PC-3 (cell line): ENCODE measurements around the gene PHRF1. TPM values are rescaled to one million over a fixed set of nuclear protein-coding genes. Genes with fewer than 3 reads are reported as not detected.

Experiments
- ATAC-seq: fragments of 200-7000 bp; cut with Tn5 transposase; 2 replicates; pipeline ENCODE4 v1.9.1; 2020; ENCODE audit warnings: mild to moderate bottlenecking, moderate library complexity
- BruUV-seq: library from RNA; stranded (reverse); fragments of 400-500 nt; replicated peaks from 2 replicates; lab custom pipeline; 2021; lab: Mats Ljungman, UMichigan
- CTCF ChIA-PET: fragments of 300-600 bp; sonication (Branson Sonifier 250); formaldehyde crosslinking; loops from one replicate; lab custom pipeline; 2022; ENCODE audit warnings: antibody characterized with exemption; lab: Charles Lee
- POLR2A ChIA-PET: fragments of 300-600 bp; sonication (Branson Sonifier 250); formaldehyde crosslinking; loops from one replicate; lab custom pipeline; 2022; ENCODE audit warnings: antibody characterized with exemption; ENCODE audit not compliant: unreplicated experiment; lab: Charles Lee
- DNase-seq: peaks from one replicate; pipeline ENCODE4 v3.0.0-alpha.2; 2015
- H2AFZ ChIP-seq: fragments of 300-600 bp; sonication (generic); 2 replicates; pipeline ENCODE4 v1.6.0; 2016; ENCODE audit warnings: antibody characterized with exemption, low read length
- H3F3A ChIP-seq: fragments of 300-600 bp; sonication (generic); one replicate; pipeline ENCODE4 v1.6.0; 2017; ENCODE audit warnings: antibody characterized with exemption, low read length, control low read depth, mild to moderate bottlenecking; ENCODE audit not compliant: unreplicated experiment
- H3K27ac ChIP-seq: fragments of 300-600 bp; sonication (generic); 2 replicates; pipeline ENCODE4 v1.5.1; 2016; ENCODE audit warnings: mild to moderate bottlenecking, low read length
- H3K27me3 ChIP-seq: fragments of 300-600 bp; sonication (generic); 2 replicates; pipeline ENCODE4 v1.6.1; 2016; ENCODE audit warnings: low read length, mixed read lengths
- H3K36me3 ChIP-seq: fragments of 300-600 bp; sonication (generic); 2 replicates; pipeline ENCODE4 v1.6.1; 2016; ENCODE audit warnings: low read depth, mixed run types, low read length, mixed read lengths
- H3K4me1 ChIP-seq: fragments of 300-600 bp; sonication (generic); 2 replicates; pipeline ENCODE4 v1.5.1; 2016; ENCODE audit warnings: low read length; ENCODE audit not compliant: insufficient read depth
- H3K4me2 ChIP-seq: fragments of 300-600 bp; sonication (generic); 2 replicates; pipeline ENCODE4 v1.6.0; 2016; ENCODE audit warnings: low read length
- H3K4me3 ChIP-seq: fragments of 300-600 bp; sonication (generic); 2 replicates; pipeline ENCODE4 v1.5.1; 2016; ENCODE audit warnings: mild to moderate bottlenecking, low read length, mixed read lengths
- H3K79me2 ChIP-seq: fragments of 300-600 bp; sonication (generic); 2 replicates; pipeline ENCODE4 v1.6.1; 2017; ENCODE audit warnings: low read length, mixed read lengths
- H3K9ac ChIP-seq: fragments of 300-600 bp; sonication (generic); 2 replicates; pipeline ENCODE4 v1.6.0; 2016; ENCODE audit warnings: mild to moderate bottlenecking, low read length
- H3K9me2 ChIP-seq: fragments of 300-600 bp; sonication (generic); replicated peaks from 2 replicates; pipeline ENCODE4 v1.6.1; 2016; ENCODE audit warnings: mixed run types, low read length, mixed read lengths
- H3K9me3 ChIP-seq: fragments of 300-600 bp; sonication (generic); 2 replicates; pipeline ENCODE4 v1.6.1; 2016; ENCODE audit warnings: low read length, mixed read lengths
- H4K20me1 ChIP-seq: fragments of 300-600 bp; sonication (generic); 2 replicates; pipeline ENCODE4 v1.6.1; 2016; ENCODE audit warnings: low read length, mixed read lengths
- EZH2 ChIP-seq: fragments of 300-600 bp; sonication (generic); IDR thresholded peaks from one replicate; pipeline ENCODE4 v1.6.1; 2017; ENCODE audit warnings: antibody characterized with exemption, mild to moderate bottlenecking, low read length; ENCODE audit not compliant: unreplicated experiment
- EZH2phosphoT487 ChIP-seq: fragments of 300-600 bp; sonication (generic); IDR thresholded peaks from 2 replicates; pipeline ENCODE4 v1.6.1; 2018; ENCODE audit warnings: mild to moderate bottlenecking, antibody characterized with exemption, low read length, borderline replicate concordance
- intact Hi-C: fragments of 100-400 bp; cut with micrococcal nuclease; formaldehyde crosslinking; loops from 2 replicates; pipeline ENCODE4 v1.9.0; 2023
- total RNA-seq: library from RNA; depleted of rRNA; stranded (reverse); fragments of >200 nt; gene quantifications from 2 replicates; pipeline ENCODE4 v1.2.3, GENCODE V29; 2014
- TF ChIP-seq, protein P1 (sequence below): fragments of 300-600 bp; sonication (generic); conservative IDR thresholded peaks from 2 replicates; pipeline ENCODE4 v1.5.1; 2017; ENCODE audit warnings: antibody characterized with exemption, low read depth, mild to moderate bottlenecking, low read length

The PHRF1 gene
- total RNA-seq, 1 experiment from 2014 or later: 41.4 TPM

DNA sequence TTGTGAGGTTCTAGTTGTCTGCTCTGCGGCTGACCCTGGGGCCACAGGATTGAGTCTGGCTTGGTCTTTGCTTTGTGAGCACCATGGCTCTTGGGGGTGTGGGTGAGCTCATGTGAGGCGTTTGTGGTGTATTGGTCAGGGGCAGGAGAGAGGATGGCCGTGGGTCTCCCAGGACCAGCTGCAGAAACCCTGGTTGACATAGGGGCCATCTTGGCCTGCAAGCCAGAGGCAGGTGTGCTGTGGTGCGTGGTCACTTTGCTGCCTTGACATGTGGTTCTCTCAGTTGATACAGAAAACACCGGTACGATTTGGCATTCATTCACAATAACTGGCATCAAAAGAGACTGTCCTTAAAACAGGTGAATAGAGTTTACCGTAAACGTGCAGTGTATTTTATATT, 11.3 kb downstream of the PHRF1 start:
- H3K36me3 ChIP-seq: peaks cover 42% of the 10 kb centered on the region
- DNase-seq (no peak), ATAC-seq (no peak)
- no peaks in the 10 kb centered on the region for H3K27me3 ChIP-seq
- no peak overlapping the region for H3K9ac ChIP-seq
- TF ChIP-seq, protein P1, sequence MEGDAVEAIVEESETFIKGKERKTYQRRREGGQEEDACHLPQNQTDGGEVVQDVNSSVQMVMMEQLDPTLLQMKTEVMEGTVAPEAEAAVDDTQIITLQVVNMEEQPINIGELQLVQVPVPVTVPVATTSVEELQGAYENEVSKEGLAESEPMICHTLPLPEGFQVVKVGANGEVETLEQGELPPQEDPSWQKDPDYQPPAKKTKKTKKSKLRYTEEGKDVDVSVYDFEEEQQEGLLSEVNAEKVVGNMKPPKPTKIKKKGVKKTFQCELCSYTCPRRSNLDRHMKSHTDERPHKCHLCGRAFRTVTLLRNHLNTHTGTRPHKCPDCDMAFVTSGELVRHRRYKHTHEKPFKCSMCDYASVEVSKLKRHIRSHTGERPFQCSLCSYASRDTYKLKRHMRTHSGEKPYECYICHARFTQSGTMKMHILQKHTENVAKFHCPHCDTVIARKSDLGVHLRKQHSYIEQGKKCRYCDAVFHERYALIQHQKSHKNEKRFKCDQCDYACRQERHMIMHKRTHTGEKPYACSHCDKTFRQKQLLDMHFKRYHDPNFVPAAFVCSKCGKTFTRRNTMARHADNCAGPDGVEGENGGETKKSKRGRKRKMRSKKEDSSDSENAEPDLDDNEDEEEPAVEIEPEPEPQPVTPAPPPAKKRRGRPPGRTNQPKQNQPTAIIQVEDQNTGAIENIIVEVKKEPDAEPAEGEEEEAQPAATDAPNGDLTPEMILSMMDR: no peak
- no peak for TF ChIP-seq EZH2
- TF ChIP-seq EZH2phosphoT487: no peak
- H4K20me1 ChIP-seq: peaks cover 10% of the 10 kb centered on the region; the same call in 1 of the 2 replicates
- POLR2A ChIA-PET: no interaction called here
- H3K4me3 ChIP-seq: no peak overlapping the region
- no peak overlapping the region for H3K27ac ChIP-seq
- no peak overlapping the region for H3K4me2 ChIP-seq
- H2AFZ ChIP-seq: no peak overlapping the region
- no peaks in the 10 kb centered on the region for H3K9me2 ChIP-seq
- no peaks in the 10 kb centered on the region for H3F3A ChIP-seq
- no TSS peak for BruUV-seq
- intact Hi-C loops: no loop called here
- H3K79me2 ChIP-seq: peaks cover 32% of the 10 kb centered on the region
- CTCF ChIA-PET: no interaction called here
- no peaks in the 10 kb centered on the region for H3K4me1 ChIP-seq
- no peaks in the 10 kb centered on the region for H3K9me3 ChIP-seq

DNA sequence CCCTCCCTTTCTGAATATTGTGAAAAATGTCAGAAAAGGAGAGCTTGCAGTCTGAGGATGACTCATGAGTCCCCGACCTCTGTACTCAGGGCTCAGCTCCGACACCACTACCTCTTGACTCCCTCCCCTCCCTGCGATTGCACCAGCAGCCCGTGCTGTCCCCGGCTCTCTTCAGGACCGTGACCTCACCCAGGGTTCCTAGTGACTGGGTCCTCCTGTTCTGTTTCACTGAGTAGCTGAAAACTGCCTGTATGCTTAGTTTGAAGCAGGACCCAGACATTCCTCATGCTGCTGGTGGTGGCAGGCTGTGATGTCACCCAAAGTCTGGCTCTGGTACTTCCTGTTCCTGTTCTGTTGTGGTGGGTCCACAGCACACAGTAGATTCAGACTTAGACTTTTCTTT, 11.7 kb downstream of the PHRF1 start:
- TF ChIP-seq EZH2phosphoT487 (no peak), EZH2 (no peak)
- TF ChIP-seq, protein P1: no peak
- Histone ChIP-seq H3K27me3 (no peaks in the 10 kb centered on the region), H4K20me1 (peaks cover 10% of the 10 kb centered on the region; the same call in 1 of the 2 replicates), H3F3A (no peaks in the 10 kb centered on the region), H3K4me3 (no peak overlapping the region), H3K4me2 (no peak overlapping the region), H3K9me2 (no peaks in the 10 kb centered on the region), H2AFZ (no peak overlapping the region), H3K27ac (no peak overlapping the region), H3K9ac (no peak overlapping the region), H3K9me3 (no peaks in the 10 kb centered on the region), H3K79me2 (peaks cover 32% of the 10 kb centered on the region), H3K4me1 (no peaks in the 10 kb centered on the region), H3K36me3 (peaks cover 46% of the 10 kb centered on the region)
- DNase-seq (no peak), ATAC-seq (no peak; the same call in 1 of the 2 replicates)
- CTCF ChIA-PET: no interaction called here
- POLR2A ChIA-PET: no interaction called here
- intact Hi-C loops: no loop called here
- no TSS peak for BruUV-seq

DNA sequence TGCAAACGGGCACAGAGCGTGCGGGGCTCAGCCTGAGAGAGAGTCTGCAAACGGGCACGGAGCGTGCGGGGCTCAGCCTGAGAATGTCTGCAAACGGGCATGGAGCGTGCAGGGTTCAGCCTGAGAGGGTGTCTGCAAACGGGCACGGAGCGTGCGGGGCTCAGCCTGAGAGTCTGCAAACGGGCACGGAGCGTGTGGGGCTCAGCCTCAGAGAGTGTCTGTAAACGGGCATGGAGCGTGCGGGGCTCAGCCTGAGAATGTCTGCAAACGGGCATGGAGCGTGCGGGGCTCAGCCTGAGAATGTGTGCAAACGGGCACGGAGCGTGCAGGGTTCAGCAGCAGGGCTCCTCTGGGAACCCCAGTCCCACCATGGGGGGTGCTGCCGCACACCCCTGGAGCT, 13.5 kb downstream of the PHRF1 start:
- Histone ChIP-seq H3K9me3 (no peaks in the 10 kb centered on the region), H3K4me1 (no peaks in the 10 kb centered on the region), H3K9me2 (no peaks in the 10 kb centered on the region), H3F3A (no peaks in the 10 kb centered on the region), H4K20me1 (no peaks in the 10 kb centered on the region), H3K36me3 (peaks cover 49% of the 10 kb centered on the region), H3K4me2 (no peak overlapping the region), H3K79me2 (peaks cover 19% of the 10 kb centered on the region), H3K4me3 (no peak overlapping the region), H3K27me3 (no peaks in the 10 kb centered on the region), H2AFZ (no peak overlapping the region), H3K27ac (no peak overlapping the region), H3K9ac (no peak overlapping the region)
- no TSS peak for BruUV-seq
- ChIA-PET CTCF (interaction anchor here (0.5 kb wide), 1 partner anchor 10 kb away, joined by 5 read pairs; no protein-coding TSS in a partner anchor), POLR2A (no interaction called here)
- DNase-seq: no peak
- intact Hi-C loops: no loop called here
- TF ChIP-seq EZH2 (no peak), EZH2phosphoT487 (no peak)
- TF ChIP-seq, protein P1: no peak
- no peak for ATAC-seq
